ENCODE results near the gene PDIA4. TPM values are rescaled to one million over a fixed set of nuclear protein-coding genes. Genes with fewer than 3 reads are reported as not detected.
"Not testable (repeated sequence)": the region's sequence is repeated elsewhere in the genome, so short reads cannot be mapped to it uniquely, and the experiment has no call there.

Gene PDIA4
- total and polyA plus RNA-seq, 8 donors: 35.6 to 185 (median 71.6) TPM

DNA sequence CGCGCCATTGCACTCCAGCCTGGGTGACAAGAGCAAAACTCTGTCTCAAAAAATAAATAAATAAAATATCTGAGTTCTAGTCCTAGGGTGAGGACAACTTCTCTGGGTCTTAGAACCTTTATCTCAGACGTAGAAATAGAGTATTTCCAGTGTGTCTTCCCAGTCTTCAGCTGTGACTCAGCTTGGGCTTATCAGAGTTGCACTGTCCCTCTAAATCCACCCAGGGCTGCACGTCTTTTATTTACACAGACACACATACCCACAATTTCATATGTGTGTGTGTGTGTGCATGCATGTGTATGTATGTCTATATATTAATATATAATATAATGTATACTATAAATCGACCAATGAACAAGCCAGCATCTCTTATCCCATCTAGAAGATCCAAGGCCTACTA lies 13.0 kb upstream of the PDIA4 start:
- 75% methylated on average over 5 of the region's 5 CpGs for WGBS, 2 donors
- FAIRE-seq: no peak

DNA sequence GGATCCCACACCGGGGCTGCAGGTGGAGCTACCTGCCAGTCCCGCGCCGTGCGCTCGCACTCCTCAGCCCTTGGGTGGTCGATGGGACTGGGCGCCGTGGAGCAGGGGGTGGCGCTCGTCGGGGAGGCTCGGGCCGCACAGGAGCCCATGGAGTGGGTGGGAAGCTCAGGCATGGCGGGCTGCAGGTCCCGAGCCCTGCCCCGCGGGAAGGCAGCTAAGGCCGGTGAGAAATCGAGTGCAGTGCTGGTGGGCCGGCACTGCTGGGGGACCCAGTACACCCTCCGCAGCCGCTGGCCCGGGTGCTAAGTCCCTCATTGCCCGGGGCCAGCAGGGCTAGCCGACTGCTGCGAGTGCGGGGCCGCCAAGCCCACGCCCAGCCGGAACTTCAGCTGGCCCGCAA lies 10.3 kb upstream of the PDIA4 start:
- FAIRE-seq; ATAC-seq; H3K9me3 ChIP-seq; intact Hi-C loops (cut with DNase I); H3K36me3 ChIP-seq; DNase-seq; H3K27ac ChIP-seq; H3K4me1 ChIP-seq; H3K4me3 ChIP-seq; H3K27me3 ChIP-seq: not testable (repeated sequence)
- WGBS, 2 donors: 86 to 94% methylated on average over 9 to 32 of the region's 32 CpGs

More for the DNA sequence above, 13.0 kb upstream of the PDIA4 start:
- intact Hi-C loops (cut with DNase I): no loop called here
- H3K9me3 ChIP-seq: no peaks in the 10 kb centered on the region
- ATAC-seq (no peak), DNase-seq (no peak)
- H3K27ac ChIP-seq: no peak overlapping the region
- H3K36me3 ChIP-seq: no peaks in the 10 kb centered on the region
- no peaks in the 10 kb centered on the region for H3K4me1 ChIP-seq
- no peaks in the 10 kb centered on the region for H3K27me3 ChIP-seq
- no peak overlapping the region for H3K4me3 ChIP-seq
- TF ChIP-seq, protein P1, sequence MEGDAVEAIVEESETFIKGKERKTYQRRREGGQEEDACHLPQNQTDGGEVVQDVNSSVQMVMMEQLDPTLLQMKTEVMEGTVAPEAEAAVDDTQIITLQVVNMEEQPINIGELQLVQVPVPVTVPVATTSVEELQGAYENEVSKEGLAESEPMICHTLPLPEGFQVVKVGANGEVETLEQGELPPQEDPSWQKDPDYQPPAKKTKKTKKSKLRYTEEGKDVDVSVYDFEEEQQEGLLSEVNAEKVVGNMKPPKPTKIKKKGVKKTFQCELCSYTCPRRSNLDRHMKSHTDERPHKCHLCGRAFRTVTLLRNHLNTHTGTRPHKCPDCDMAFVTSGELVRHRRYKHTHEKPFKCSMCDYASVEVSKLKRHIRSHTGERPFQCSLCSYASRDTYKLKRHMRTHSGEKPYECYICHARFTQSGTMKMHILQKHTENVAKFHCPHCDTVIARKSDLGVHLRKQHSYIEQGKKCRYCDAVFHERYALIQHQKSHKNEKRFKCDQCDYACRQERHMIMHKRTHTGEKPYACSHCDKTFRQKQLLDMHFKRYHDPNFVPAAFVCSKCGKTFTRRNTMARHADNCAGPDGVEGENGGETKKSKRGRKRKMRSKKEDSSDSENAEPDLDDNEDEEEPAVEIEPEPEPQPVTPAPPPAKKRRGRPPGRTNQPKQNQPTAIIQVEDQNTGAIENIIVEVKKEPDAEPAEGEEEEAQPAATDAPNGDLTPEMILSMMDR (IDR thresholded peaks at IDR 0.05): no peak

DNA sequence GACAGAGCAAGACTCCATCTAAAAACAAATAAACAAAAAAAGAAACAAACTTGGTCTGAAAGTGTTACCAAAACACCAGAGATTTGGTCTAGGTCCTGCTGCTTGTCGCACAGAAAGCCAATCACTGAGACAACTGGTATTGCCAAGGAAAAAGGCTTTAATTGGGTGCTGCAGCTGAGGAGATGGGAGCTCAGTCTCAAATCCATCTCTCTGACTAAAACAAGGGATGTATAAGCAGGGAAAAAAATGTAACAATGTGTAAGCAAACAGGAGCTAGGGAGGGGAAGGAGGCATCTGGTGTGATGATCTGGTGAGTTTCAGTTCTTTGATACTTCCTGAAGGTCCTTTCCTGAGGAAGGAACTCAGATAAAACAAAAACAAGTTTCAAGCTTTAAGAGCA lies 8.4 kb upstream of the PDIA4 start:
- no peaks in the 10 kb centered on the region for H3K9me3 ChIP-seq
- H3K36me3 ChIP-seq: no peaks in the 10 kb centered on the region
- DNase-seq: no peak
- H3K4me3 ChIP-seq: no peak overlapping the region
- 100% methylated on average over 1 of the region's 1 CpG for WGBS, 2 donors
- intact Hi-C loops (cut with DNase I): no loop called here
- no peak for ATAC-seq
- H3K4me1 ChIP-seq: no peaks in the 10 kb centered on the region
- FAIRE-seq: no peak
- TF ChIP-seq, protein P1 (IDR thresholded peaks at IDR 0.05): no peak
- H3K27ac ChIP-seq: no peak overlapping the region
- H3K27me3 ChIP-seq: no peaks in the 10 kb centered on the region

GRCh38 chr7:149031353-149031910 lies 3.1 kb upstream of the PDIA4 start:
- intact Hi-C loops (cut with DNase I): no loop called here
- H3K4me3 ChIP-seq: no peak overlapping the region
- 92 to 95% methylated on average over 3 of the region's 3 CpGs for WGBS, 2 donors
- H3K36me3 ChIP-seq: no peaks in the 10 kb centered on the region
- no peaks in the 10 kb centered on the region for H3K27me3 ChIP-seq
- H3K27ac ChIP-seq: no peak overlapping the region
- FAIRE-seq: no peak
- no peak for ATAC-seq
- no peak for DNase-seq
- H3K4me1 ChIP-seq: peaks cover 0 to 15% (median 4%) of the 10 kb centered on the region in 3 donors
- TF ChIP-seq, protein P1 (IDR thresholded peaks at IDR 0.05): no peak
- H3K9me3 ChIP-seq: no peaks in the 10 kb centered on the region

GRCh38 chr7:149030439-149030838 lies 2.1 kb upstream of the PDIA4 start:
- H3K36me3 ChIP-seq: not testable (repeated sequence)

GRCh38 chr7:149027611-149028345 lies 527 bp downstream of the PDIA4 start:
- TF ChIP-seq, protein P1 (IDR thresholded peaks at IDR 0.05): no peak
- Histone ChIP-seq H3K4me3 (peak overlapping the region; percentile 59 to 88 (median 75)), H3K27me3 (no peaks in the 10 kb centered on the region), H3K4me1 (peaks cover 3 to 34% (median 4%) of the 10 kb centered on the region in 3 donors), H3K27ac (peak overlapping the region; percentile 85 to 96 (median 88)), H3K36me3 (no peaks in the 10 kb centered on the region), H3K9me3 (no peaks in the 10 kb centered on the region)
- DNase-seq: peak in 1 of 6 donors; percentile 44
- FAIRE-seq: no peak
- 0% methylated on average over 42 to 43 of the region's 43 CpGs for WGBS, 2 donors
- peak in 2 of 4 donors; percentile 8 to 14 for ATAC-seq
- intact Hi-C loops (cut with DNase I): no loop called here

More at GRCh38 chr7:149030439-149030838, 2.1 kb upstream of the PDIA4 start:
- H3K27ac ChIP-seq; H3K4me3 ChIP-seq; intact Hi-C loops (cut with DNase I); DNase-seq; H3K27me3 ChIP-seq; ATAC-seq; FAIRE-seq; H3K9me3 ChIP-seq: not testable (repeated sequence)
- 96 to 97% methylated on average over 9 of the region's 9 CpGs for WGBS, 2 donors
- H3K4me1 ChIP-seq: peaks cover 0 to 23% (median 4%) of the 10 kb centered on the region in 3 donors

Measured in pancreas (tissue), 10 donors.